SU-DHL-6 (cell line): ENCODE results near the gene TCTN3.

Experiments
- H2AFZ ChIP-seq: fragments of 200-600 bp; sonication (generic); 2 replicates; pipeline ENCODE4 v1.6.1; 2014; ENCODE audit warnings: low read depth, mild to moderate bottlenecking, moderate library complexity, mixed read lengths, antibody characterized with exemption, low read length; ENCODE audit not compliant: severe bottlenecking
- H3F3A ChIP-seq: fragments of 200-600 bp; shearing (Covaris generic); 2 replicates; pipeline ENCODE4 v1.6.0; 2016; ENCODE audit warnings: antibody characterized with exemption, mild to moderate bottlenecking; ENCODE audit not compliant: insufficient read depth
- H3K27ac ChIP-seq: fragments of 200-600 bp; sonication (generic); 2 replicates; pipeline ENCODE4 v1.5.1; 2016; ENCODE audit warnings: low read depth, mild to moderate bottlenecking, low read length, moderate library complexity, mixed read lengths
- H3K27me3 ChIP-seq: fragments of 200-600 bp; sonication (generic), shearing (Covaris generic); 2 replicates; pipeline ENCODE4 v1.6.0; 2014; ENCODE audit warnings: mild to moderate bottlenecking, low read length
- H3K36me3 ChIP-seq: fragments of 200-600 bp; sonication (generic); 2 replicates; pipeline ENCODE4 v1.6.1; 2014; ENCODE audit warnings: mild to moderate bottlenecking, low read length, mixed read lengths
- H3K4me2 ChIP-seq: fragments of 300-600, 200-600 bp; shearing (Covaris generic), sonication (generic); 2 replicates; pipeline ENCODE4 v1.6.0; 2014; ENCODE audit warnings: low read length, low read depth, mild to moderate bottlenecking; ENCODE audit not compliant: poor library complexity, severe bottlenecking
- H3K4me3 ChIP-seq: fragments of 200-600 bp; sonication (generic); 2 replicates; pipeline ENCODE4 v1.5.1; 2014; ENCODE audit warnings: antibody characterized with exemption, low read length, mild to moderate bottlenecking, mixed read lengths; ENCODE audit not compliant: insufficient read depth, poor library complexity, severe bottlenecking
- H3K79me2 ChIP-seq: fragments of 200-600 bp; sonication (generic); 2 replicates; pipeline ENCODE4 v1.6.1; 2014; ENCODE audit warnings: mild to moderate bottlenecking, low read length, moderate library complexity; ENCODE audit not compliant: insufficient read depth
- H3K9ac ChIP-seq: fragments of 200-600 bp; sonication (generic); 2 replicates; pipeline ENCODE4 v1.7.0; 2014; ENCODE audit warnings: mild to moderate bottlenecking, low read length
- H3K9me2 ChIP-seq: fragments of 200-600 bp; sonication (generic); replicated peaks from 2 replicates; pipeline ENCODE4 v1.6.1; 2014; ENCODE audit warnings: low read length; ENCODE audit not compliant: insufficient read depth
- H3K9me3 ChIP-seq: fragments of 200-600 bp; sonication (generic); 2 replicates; pipeline ENCODE4 v1.6.1; 2014; ENCODE audit warnings: low read length, mixed read lengths; ENCODE audit not compliant: insufficient read depth
- H4K20me1 ChIP-seq: fragments of 200-600 bp; sonication (generic); 2 replicates; pipeline ENCODE4 v1.6.1; 2014; ENCODE audit warnings: low read depth, mild to moderate bottlenecking, antibody characterized with exemption, low read length, moderate library complexity, mixed read lengths
- CTCF ChIP-seq: fragments of 200-600 bp; sonication (generic); IDR thresholded peaks from one replicate; pipeline ENCODE4 v1.5.1; 2017; ENCODE audit warnings: antibody characterized with exemption, mild to moderate bottlenecking, low read length, moderate library complexity; ENCODE audit not compliant: insufficient read depth, poor library complexity, severe bottlenecking
- EZH2phosphoT487 ChIP-seq: fragments of 200-600 bp; sonication (generic), shearing (Covaris generic); conservative IDR thresholded peaks from 2 replicates; pipeline ENCODE4 v1.6.1; 2018; ENCODE audit warnings: mild to moderate bottlenecking, antibody characterized with exemption, low read length, moderate library complexity, mixed read lengths

TCTN3 gene

GRCh38 chr10:95661818-95662217 lies 31.9 kb downstream of the TCTN3 start:
- Histone ChIP-seq H3K4me3 (no peak overlapping the region), H3K79me2 (no peaks in the 10 kb centered on the region), H3K9me2 (no peaks in the 10 kb centered on the region), H3K27me3 (no peaks in the 10 kb centered on the region), H3K27ac (no peak overlapping the region), H3K9me3 (no peaks in the 10 kb centered on the region), H4K20me1 (no peaks in the 10 kb centered on the region), H3K36me3 (no peaks in the 10 kb centered on the region), H3F3A (no peaks in the 10 kb centered on the region), H2AFZ (no peak overlapping the region), H3K4me2 (no peak overlapping the region), H3K9ac (no peak overlapping the region)
- no peak for TF ChIP-seq EZH2phosphoT487
- no peak for TF ChIP-seq CTCF

GRCh38 chr10:95660283-95660682 lies 33.4 kb downstream of the TCTN3 start:
- Histone ChIP-seq H3K9me3 (no peaks in the 10 kb centered on the region), H3K36me3 (no peaks in the 10 kb centered on the region), H3K27ac (no peak overlapping the region), H3K4me3 (no peak overlapping the region), H3K79me2 (peaks cover 12% of the 10 kb centered on the region), H4K20me1 (no peaks in the 10 kb centered on the region), H3K9ac (no peak overlapping the region), H3F3A (no peaks in the 10 kb centered on the region), H3K27me3 (no peaks in the 10 kb centered on the region), H3K4me2 (no peak overlapping the region), H2AFZ (no peak overlapping the region), H3K9me2 (no peaks in the 10 kb centered on the region)
- TF ChIP-seq EZH2phosphoT487 (no peak), CTCF (no peak)

- Histone ChIP-seq H3K4me2 (peak overlapping the region; percentile 66), H3K27ac (no peak overlapping the region), H3K36me3 (peaks cover 9% of the 10 kb centered on the region; the same call in 1 of the 2 replicates), H3K9ac (peak overlapping the region; percentile 74), H2AFZ (peak overlapping the region; percentile 64), H3K9me2 (no peaks in the 10 kb centered on the region), H3F3A (no peaks in the 10 kb centered on the region), H4K20me1 (no peaks in the 10 kb centered on the region), H3K4me3 (peak overlapping the region; percentile 78), H3K9me3 (no peaks in the 10 kb centered on the region), H3K27me3 (no peaks in the 10 kb centered on the region), H3K79me2 (peaks cover 37% of the 10 kb centered on the region)
- no peak for TF ChIP-seq CTCF
- TF ChIP-seq EZH2phosphoT487, result no peak
Measured at GRCh38 chr10:95657250-95657649, 36.5 kb downstream of the TCTN3 start.
